Neural cell (in vitro differentiated cells): ENCODE measurements around the gene RGS16. TPM values are rescaled to one million over a fixed set of nuclear protein-coding genes. Genes with fewer than 3 reads are reported as not detected.
A peak's percentile ranks its signal among the peaks of the same experiment; 100 is the strongest.

Source experiments
- H2AFZ ChIP-seq: fragments of 200-600, 300-800 bp; sonication (generic), shearing (Covaris generic); 2 replicates; pipeline ENCODE4 v1.6.0; 2014; ENCODE audit warnings: low read depth, mild to moderate bottlenecking, antibody characterized with exemption, low read length, moderate library complexity
- H3F3A ChIP-seq: fragments of 200-600 bp; shearing (Covaris generic); 2 replicates; pipeline ENCODE4 v1.6.1; 2016; ENCODE audit warnings: mild to moderate bottlenecking, moderate library complexity, mixed read lengths, antibody characterized with exemption, low read length; ENCODE audit not compliant: insufficient read depth, poor library complexity, severe bottlenecking
- H3K27ac ChIP-seq: fragments of 200-600, 300-800 bp; sonication (generic), shearing (Covaris generic); 2 replicates; pipeline ENCODE4 v1.5.1; 2014; ENCODE audit warnings: mild to moderate bottlenecking, low read length, moderate library complexity
- H3K27me3 ChIP-seq: fragments of 300-800, 200-600 bp; sonication (generic), shearing (Covaris generic); 2 replicates; pipeline ENCODE4 v1.6.0; 2014; ENCODE audit warnings: mild to moderate bottlenecking, low read depth, low read length, moderate library complexity; ENCODE audit not compliant: insufficient read depth
- H3K36me3 ChIP-seq: fragments of 300-800, 200-600 bp; sonication (generic), shearing (Covaris generic); 2 replicates; pipeline ENCODE4 v1.5.1; 2014; ENCODE audit warnings: mild to moderate bottlenecking, antibody characterized with exemption, low read length, moderate library complexity; ENCODE audit not compliant: insufficient read depth
- H3K4me2 ChIP-seq: fragments of 300-800, 200-600 bp; sonication (generic), shearing (Covaris generic); 2 replicates; pipeline ENCODE4 v1.6.0; 2014; ENCODE audit warnings: mild to moderate bottlenecking, low read length
- H3K4me3 ChIP-seq: fragments of 300-800, 200-600 bp; sonication (generic), shearing (Covaris generic); 2 replicates; pipeline ENCODE4 v1.5.1; 2014; ENCODE audit warnings: mild to moderate bottlenecking, low read length, moderate library complexity
- H3K79me2 ChIP-seq: fragments of 200-600 bp; shearing (Covaris generic); replicated peaks from 2 replicates; pipeline ENCODE4 v1.6.0; 2014; ENCODE audit warnings: mild to moderate bottlenecking, low read length, moderate library complexity; ENCODE audit not compliant: insufficient read depth
- H3K9ac ChIP-seq: fragments of 300-800, 200-600 bp; sonication (generic), shearing (Covaris generic); 2 replicates; pipeline ENCODE4 v1.6.1; 2016; ENCODE audit warnings: mild to moderate bottlenecking, low read length, mixed read lengths
- H3K9me2 ChIP-seq: fragments of 200-600 bp; shearing (Covaris generic); 2 replicates; pipeline ENCODE4 v1.6.1; 2016; ENCODE audit warnings: mild to moderate bottlenecking, low read length, mixed read lengths; ENCODE audit not compliant: insufficient read depth
- H3K9me3 ChIP-seq: fragments of 200-600, 300-800 bp; sonication (generic), shearing (Covaris generic); 2 replicates; pipeline ENCODE4 v1.6.1; 2016; ENCODE audit warnings: mild to moderate bottlenecking, mixed run types, low read length, moderate library complexity, mixed read lengths
- H4K20me1 ChIP-seq: fragments of 200-600 bp; shearing (Covaris generic); 2 replicates; pipeline ENCODE4 v1.6.1; 2016; ENCODE audit warnings: mild to moderate bottlenecking, mixed run types; ENCODE audit not compliant: insufficient read depth
- CTCF ChIP-seq: fragments of 450-650 bp; IDR thresholded peaks from 2 replicates; pipeline ENCODE4 v1.5.1; 2014; ENCODE audit warnings: antibody characterized with exemption, mild to moderate bottlenecking, moderate library complexity; ENCODE audit not compliant: poor library complexity, severe bottlenecking
- EP300 ChIP-seq: fragments of 450-650 bp; conservative IDR thresholded peaks from 2 replicates; pipeline ENCODE4 v1.6.1; 2014; ENCODE audit warnings: antibody characterized with exemption, mild to moderate bottlenecking, moderate library complexity; ENCODE audit not compliant: poor library complexity, severe bottlenecking
- EZH2 ChIP-seq: fragments of 200-600, 300-800 bp; shearing (Covaris generic), sonication (generic); IDR thresholded peaks from 2 replicates; pipeline ENCODE4 v1.6.1; 2014; ENCODE audit warnings: antibody characterized with exemption, low read length, borderline replicate concordance, mild to moderate bottlenecking; ENCODE audit not compliant: insufficient read depth, poor library complexity, severe bottlenecking
- MXI1 ChIP-seq: fragments of 450-650 bp; conservative IDR thresholded peaks from 2 replicates; pipeline ENCODE4 v1.6.1; 2014; ENCODE audit warnings: antibody characterized with exemption, mild to moderate bottlenecking; ENCODE audit not compliant: poor library complexity, severe bottlenecking
- POLR2AphosphoS5 ChIP-seq: IDR thresholded peaks from 2 replicates; pipeline ENCODE4 v1.6.1; 2012
- RAD21 ChIP-seq: fragments of 450-650 bp; conservative IDR thresholded peaks from 2 replicates; pipeline ENCODE4 v1.6.1; 2014; ENCODE audit warnings: antibody characterized with exemption, mild to moderate bottlenecking, moderate library complexity
- REST ChIP-seq: IDR thresholded peaks from 2 replicates; pipeline ENCODE4 v1.6.1; 2012; ENCODE audit warnings: borderline replicate concordance
- SMC3 ChIP-seq: fragments of 450-650 bp; conservative IDR thresholded peaks from 2 replicates; pipeline ENCODE4 v1.6.1; 2014; ENCODE audit warnings: antibody characterized with exemption, mild to moderate bottlenecking, moderate library complexity; ENCODE audit not compliant: poor library complexity
- TAF1 ChIP-seq: IDR thresholded peaks from 2 replicates; pipeline ENCODE4 v1.6.1; 2012; ENCODE audit warnings: low read depth
- polyA plus RNA-seq: library from polyadenylated mRNA; depleted of rRNA; stranded (reverse); fragments of >200 nt; gene quantifications from 2 replicates; pipeline ENCODE4 v1.2.3, GENCODE V29; 2014

RGS16 gene
- polyA plus RNA-seq, 1 donor from 2014 or later, result 1.1 TPM

- Histone ChIP-seq H3K9me3 (no peaks in the 10 kb centered on the region), H3K36me3 (no peaks in the 10 kb centered on the region), H3K79me2 (no peaks in the 10 kb centered on the region), H3K9me2 (no peaks in the 10 kb centered on the region), H3K27me3 (peaks cover 26% of the 10 kb centered on the region), H3K4me3 (peak overlapping the region; percentile 63), H3F3A (peaks cover 6% of the 10 kb centered on the region), H3K27ac (no peak overlapping the region), H2AFZ (no peak overlapping the region), H4K20me1 (no peaks in the 10 kb centered on the region), H3K9ac (peak overlapping the region; percentile 37), H3K4me2 (no peak overlapping the region)
- TF ChIP-seq EZH2 (no peak), RAD21 (no peak), EP300 (no peak), CTCF (no peak), MXI1 (no peak), TAF1 (no peak), POLR2AphosphoS5 (no peak)
Observed at GRCh38 chr1:182615468-182616129, 11.4 kb upstream of the RGS16 start.

- Histone ChIP-seq H3K9me2 (no peaks in the 10 kb centered on the region), H3K9me3 (no peaks in the 10 kb centered on the region), H3K4me2 (no peak overlapping the region), H3K9ac (peak overlapping the region; percentile 37), H3K4me3 (peak overlapping the region; percentile 63), H2AFZ (no peak overlapping the region), H3F3A (peaks cover 6% of the 10 kb centered on the region), H3K79me2 (no peaks in the 10 kb centered on the region), H3K27ac (no peak overlapping the region), H3K36me3 (no peaks in the 10 kb centered on the region), H3K27me3 (peaks cover 26% of the 10 kb centered on the region), H4K20me1 (no peaks in the 10 kb centered on the region)
- TF ChIP-seq POLR2AphosphoS5, result no peak
- peak; percentile 48 for TF ChIP-seq CTCF
- TF ChIP-seq MXI1, result peak; percentile 21
Observed at GRCh38 chr1:182614796-182615454, 10.7 kb upstream of the RGS16 start.

- TF ChIP-seq SMC3, result no peak
- no peak for TF ChIP-seq REST
- TF ChIP-seq CTCF, result no peak
- TF ChIP-seq TAF1, result no peak
- no peak for TF ChIP-seq EP300
- TF ChIP-seq RAD21, result no peak
- no peak for TF ChIP-seq MXI1
- no peak for TF ChIP-seq EZH2
- no peak for TF ChIP-seq POLR2AphosphoS5
- no peak overlapping the region for H3K9ac ChIP-seq
- H3K4me3 ChIP-seq, result no peak overlapping the region
- peaks cover 26% of the 10 kb centered on the region for H3K27me3 ChIP-seq
- H2AFZ ChIP-seq, result no peak overlapping the region
- H3K79me2 ChIP-seq, result no peaks in the 10 kb centered on the region
- H4K20me1 ChIP-seq, result no peaks in the 10 kb centered on the region
- H3K27ac ChIP-seq, result no peak overlapping the region
- H3K9me2 ChIP-seq, result no peaks in the 10 kb centered on the region
- H3K9me3 ChIP-seq, result no peaks in the 10 kb centered on the region
- H3K4me2 ChIP-seq, result no peak overlapping the region
- no peaks in the 10 kb centered on the region for H3K36me3 ChIP-seq
- H3F3A ChIP-seq, result no peaks in the 10 kb centered on the region
Observed at GRCh38 chr1:182611787-182612186, 7.6 kb upstream of the RGS16 start.
